IMR-90 (cell line): ENCODE data around the gene RAI1. TPM values are rescaled to one million over a fixed set of nuclear protein-coding genes. Genes with fewer than 3 reads are reported as not detected.
A peak's percentile ranks its signal among the peaks of the same experiment; 100 is the strongest.

Experiments used
- ATAC-seq: fragments of 200-7000 bp; cut with Tn5 transposase; 2 replicates; pipeline ENCODE4 v1.9.1; 2020; ENCODE audit warnings: low read depth, mild to moderate bottlenecking, moderate library complexity
- BruUV-seq: library from RNA; stranded (reverse); fragments of 400-500 nt; replicated peaks from 2 replicates; lab custom pipeline; 2021; lab: Mats Ljungman, UMichigan
- CTCF ChIA-PET: fragments of 300-600 bp; formaldehyde crosslinking; extraction: SDS; loops from one replicate; lab custom pipeline; 2021; ENCODE audit warnings: antibody characterized with exemption; lab: Yijun Ruan, JAX
- POLR2A ChIA-PET: fragments of 300-600 bp; sonication (Branson Sonifier 250); formaldehyde crosslinking; loops from one replicate; lab custom pipeline; 2022; ENCODE audit warnings: antibody characterized with exemption; ENCODE audit not compliant: unreplicated experiment; lab: Charles Lee
- DNase-seq: peaks from one replicate; pipeline ENCODE4 v3.0.0; 2013
- H2AFZ ChIP-seq: replicated peaks from 2 replicates; pipeline ENCODE3; 2013; ENCODE audit warnings: low read length, mild to moderate bottlenecking; ENCODE audit not compliant: poor library complexity
- H2AK5ac ChIP-seq: 2 replicates; pipeline ENCODE4 v1.6.1; 2013; ENCODE audit warnings: low read depth, low read length, inconsistent platforms
- H2AK9ac ChIP-seq: replicated peaks from 2 replicates; pipeline ENCODE3; 2013; ENCODE audit warnings: mild to moderate bottlenecking, low read depth, low read length, moderate library complexity; ENCODE audit not compliant: poor library complexity
- H2BK120ac ChIP-seq: 2 replicates; pipeline ENCODE4 v1.6.1; 2013; ENCODE audit warnings: low read depth, low read length, inconsistent platforms
- H2BK15ac ChIP-seq: 3 replicates; pipeline ENCODE4 v1.6.1; 2013; ENCODE audit warnings: low read depth, low read length, inconsistent platforms
- H2BK20ac ChIP-seq: 2 replicates; pipeline ENCODE4 v1.6.1; 2013; ENCODE audit warnings: low read depth, mild to moderate bottlenecking, inconsistent platforms, low read length, moderate library complexity
- H2BK5ac ChIP-seq: 2 replicates; pipeline ENCODE4 v1.6.1; 2013; ENCODE audit warnings: mild to moderate bottlenecking, low read depth, low read length, inconsistent platforms; ENCODE audit not compliant: poor library complexity, severe bottlenecking
- H3K14ac ChIP-seq: replicated peaks from 2 replicates; pipeline ENCODE4 v1.6.1; 2013; ENCODE audit warnings: low read depth, low read length, inconsistent platforms
- H3K18ac ChIP-seq: 2 replicates; pipeline ENCODE4 v1.6.1; 2013; ENCODE audit warnings: low read depth, low read length, control low read depth
- H3K23ac ChIP-seq: 2 replicates; pipeline ENCODE4 v1.6.1; 2013; ENCODE audit warnings: low read depth, low read length, inconsistent platforms
- H3K27ac ChIP-seq: 2 replicates; pipeline ENCODE4 v1.5.1; 2013; ENCODE audit warnings: mild to moderate bottlenecking, control low read depth, low read length; ENCODE audit not compliant: insufficient read depth
- H3K27me3 ChIP-seq: 2 replicates; pipeline ENCODE4 v1.6.1; 2013; ENCODE audit warnings: low read length; ENCODE audit not compliant: control insufficient read depth, insufficient read depth
- H3K36me3 ChIP-seq: 2 replicates; pipeline ENCODE4 v1.6.1; 2013; ENCODE audit warnings: low read length, mixed read lengths; ENCODE audit not compliant: control insufficient read depth, insufficient read depth
- H3K4ac ChIP-seq: 2 replicates; pipeline ENCODE4 v1.6.1; 2013; ENCODE audit warnings: low read depth, low read length, inconsistent platforms
- H3K4me1 ChIP-seq: 2 replicates; pipeline ENCODE4 v1.6.1; 2013; ENCODE audit warnings: low read length, mixed read lengths; ENCODE audit not compliant: control insufficient read depth, insufficient read depth
- H3K4me2 ChIP-seq: 2 replicates; pipeline ENCODE4 v1.6.1; 2013; ENCODE audit warnings: low read depth, mild to moderate bottlenecking, control low read depth, low read length, moderate library complexity
- H3K4me3 ChIP-seq: 2 replicates; pipeline ENCODE4 v1.5.1; 2013; ENCODE audit warnings: low read depth, mild to moderate bottlenecking, control low read depth, low read length, moderate library complexity; ENCODE audit not compliant: insufficient read depth
- H3K56ac ChIP-seq: 2 replicates; pipeline ENCODE4 v1.6.1; 2013; ENCODE audit warnings: low read length, inconsistent platforms; ENCODE audit not compliant: insufficient read depth; ENCODE audit errors: extremely low read depth
- H3K79me1 ChIP-seq, 2 experiments: 2 replicates each; pipeline ENCODE4 v1.6.1; 2013; ENCODE audit warnings: low read length in 2 of 2, inconsistent platforms in 1 of 2, low read depth in 1 of 2
- H3K9ac ChIP-seq: 2 replicates; pipeline ENCODE4 v1.6.1; 2013; ENCODE audit warnings: low read depth, low read length, control low read depth
- H3K9me1 ChIP-seq: 2 replicates; pipeline ENCODE4 v1.6.1; 2013; ENCODE audit warnings: low read length, inconsistent platforms; ENCODE audit not compliant: insufficient read depth
- H3K9me3 ChIP-seq: 2 replicates; pipeline ENCODE4 v1.6.1; 2013; ENCODE audit warnings: low read length; ENCODE audit not compliant: control insufficient read depth, insufficient read depth
- H4K20me1 ChIP-seq: 2 replicates; pipeline ENCODE4 v1.6.1; 2013; ENCODE audit warnings: low read length, inconsistent platforms; ENCODE audit not compliant: insufficient read depth
- H4K5ac ChIP-seq: 2 replicates; pipeline ENCODE4 v1.6.1; 2013; ENCODE audit warnings: mild to moderate bottlenecking, low read depth, low read length, control low read depth
- H4K8ac ChIP-seq, 2 experiments: 2 replicates each; pipeline ENCODE4 v1.6.1; 2013; ENCODE audit warnings: low read depth in 2 of 2, low read length in 2 of 2, control low read depth in 1 of 2, inconsistent platforms in 1 of 2
- H4K91ac ChIP-seq: 2 replicates; pipeline ENCODE4 v1.6.1; 2013; ENCODE audit warnings: low read depth, low read length, inconsistent platforms; ENCODE audit not compliant: insufficient read depth
- BHLHE40 ChIP-seq: fragments of 150-350 bp; IDR thresholded peaks from 2 replicates; pipeline ENCODE4 v1.6.1; 2016; ENCODE audit warnings: mild to moderate bottlenecking, low read depth, low read length
- CEBPB ChIP-seq: IDR thresholded peaks from 2 replicates; pipeline ENCODE4 v1.6.1; 2012; ENCODE audit warnings: low read depth, low read length, improper control_type of control experiment
- CHD1 ChIP-seq: IDR thresholded peaks from 2 replicates; pipeline ENCODE4 v1.6.1; 2012; ENCODE audit warnings: low read depth, low read length, improper control_type of control experiment
- CTCF ChIP-seq: conservative IDR thresholded peaks from 2 replicates; pipeline ENCODE4 v1.5.1; 2012; ENCODE audit warnings: mild to moderate bottlenecking, low read depth, low read length, improper control_type of control experiment
- ELK1 ChIP-seq: fragments of 150-350 bp; IDR thresholded peaks from 2 replicates; pipeline ENCODE4 v1.6.1; 2016; ENCODE audit warnings: low read depth, mild to moderate bottlenecking, low read length, moderate library complexity, borderline replicate concordance
- FOS ChIP-seq: fragments of 150-350 bp; IDR thresholded peaks from 2 replicates; pipeline ENCODE4 v1.6.1; 2016; ENCODE audit warnings: low read depth, low read length
- MAFK ChIP-seq: IDR thresholded peaks from 2 replicates; pipeline ENCODE4 v1.6.1; 2012; ENCODE audit warnings: low read depth, low read length, improper control_type of control experiment
- MAZ ChIP-seq: IDR thresholded peaks from 2 replicates; pipeline ENCODE4 v1.6.1; 2012; ENCODE audit warnings: low read depth, mild to moderate bottlenecking, low read length, improper control_type of control experiment, moderate library complexity, borderline replicate concordance
- MXI1 ChIP-seq: IDR thresholded peaks from 2 replicates; pipeline ENCODE4 v1.6.1; 2012; ENCODE audit warnings: low read depth, mild to moderate bottlenecking, low read length, moderate library complexity, borderline replicate concordance
- NFE2L2 ChIP-seq: fragments of 150-350 bp; IDR thresholded peaks from 2 replicates; pipeline ENCODE4 v1.6.1; 2016; ENCODE audit warnings: low read depth, mild to moderate bottlenecking, low read length
- POLR2A ChIP-seq: IDR thresholded peaks from 2 replicates; pipeline ENCODE4 v1.6.1; 2012; ENCODE audit warnings: mild to moderate bottlenecking, low read depth, low read length
- RAD21 ChIP-seq: IDR thresholded peaks from 2 replicates; pipeline ENCODE4 v1.6.1; 2012; ENCODE audit warnings: low read length, improper control_type of control experiment
- RCOR1 ChIP-seq: IDR thresholded peaks from 2 replicates; pipeline ENCODE4 v1.6.1; 2012; ENCODE audit warnings: mild to moderate bottlenecking, low read length, improper control_type of control experiment; ENCODE audit not compliant: insufficient replicate concordance
- SMC3 ChIP-seq: fragments of 150-350 bp; IDR thresholded peaks from 2 replicates; pipeline ENCODE4 v1.6.1; 2016; ENCODE audit warnings: low read depth, mild to moderate bottlenecking, antibody characterized with exemption, low read length, moderate library complexity
- USF2 ChIP-seq: fragments of 150-350 bp; IDR thresholded peaks from 2 replicates; pipeline ENCODE4 v1.6.1; 2017; ENCODE audit warnings: mild to moderate bottlenecking, antibody characterized with exemption, low read length, low read depth
- WGBS, 2 experiments: methylation state at CpG; one replicate each; pipeline versions ENCODE4 v1.1.5 to v1.1.7; 2013; ENCODE audit warnings: missing lambda C conversion rate in 2 of 2; ENCODE audit not compliant: insufficient read length in 1 of 2; ENCODE audit errors: extremely low coverage in 2 of 2; 5-methylcytosine and 5-hydroxymethylcytosine counted together
- dilution Hi-C: fragments of 300-500 bp; cut with HindIII; formaldehyde crosslinking; loops from one replicate; pipeline ENCODE4 v1.14.3; 2018; ENCODE audit warnings: low sequenced_read_pairs; ENCODE audit not compliant: unreplicated experiment
- in situ Hi-C: fragments of 300-500 bp; cut with MboI; formaldehyde crosslinking; loops from 3 replicates; pipeline ENCODE4 v1.14.3; 2019; ENCODE audit warnings: low sequenced_read_pairs, inconsistent platforms, mixed read lengths
- intact Hi-C: fragments of 100-400 bp; cut with micrococcal nuclease; formaldehyde crosslinking; loops from 2 replicates; pipeline ENCODE4 v1.10.0; 2022
- polyA plus RNA-seq, 3 experiments: library from polyadenylated mRNA; depleted of rRNA; stranded (reverse); fragments of >200 nt; gene quantifications; 2 replicates each; pipeline ENCODE4 v1.2.3, GENCODE V29; 2012; ENCODE audit warnings: low replicate concordance in 1 of 3
- total RNA-seq: library from RNA; depleted of rRNA; stranded (reverse); fragments of >200 nt; gene quantifications from 2 replicates; pipeline ENCODE4 v1.2.3, GENCODE V29; 2012

RAI1 gene
- total and polyA plus RNA-seq, 2 of the 4 experiments (the other 2 are of a cell fraction): 1.8 to 10.5 TPM

GRCh38 chr17:17685775-17686291, 4.6 kb downstream of the RAI1 start:
- H2BK20ac ChIP-seq: peak overlapping the region; percentile 67; the same call in 1 of the 2 replicates
- H2AFZ ChIP-seq: peak overlapping the region; percentile 84
- H3K9me3 ChIP-seq: no peaks in the 10 kb centered on the region
- peak overlapping the region; percentile 89 for H3K27ac ChIP-seq
- H2AK5ac ChIP-seq: peak overlapping the region; percentile 100
- 7% methylated on average over 3 of the region's 14 CpGs; no CpG with 5 or more reads in 1 of the 2 experiments for WGBS, 2 experiments
- ChIA-PET POLR2A (no interaction called here), CTCF (no interaction called here)
- in situ Hi-C loops (loop anchor here (10.0 kb wide), 1 partner anchor 349 kb away; the partner anchor contains the start of genes ATPAF2 and GID4), intact Hi-C loops (loop anchor here (10.0 kb wide), 1 partner anchor 99 kb away; no protein-coding TSS in a partner anchor), dilution Hi-C loops (no loop called here)
- H2BK15ac ChIP-seq: peak overlapping the region; percentile 52; the same call in 2 of the 3 replicates
- peak overlapping the region; percentile 94 for H2BK120ac ChIP-seq
- H3K36me3 ChIP-seq: no peaks in the 10 kb centered on the region
- peak overlapping the region; percentile 89 for H3K4me2 ChIP-seq
- DNase-seq (peak; percentile 91), ATAC-seq (peak; percentile 7)
- peak overlapping the region; percentile 99 for H3K4ac ChIP-seq
- H3K9me1 ChIP-seq: peaks cover 28% of the 10 kb centered on the region
- no peaks in the 10 kb centered on the region for H3K27me3 ChIP-seq
- H2AK9ac ChIP-seq: peak overlapping the region; percentile 100
- H3K9ac ChIP-seq: peak overlapping the region; percentile 70
- peak overlapping the region; percentile 90 for H3K23ac ChIP-seq
- peak overlapping the region; percentile 89 for H4K5ac ChIP-seq
- peak overlapping the region; percentile 84 for H3K18ac ChIP-seq
- H3K79me1 ChIP-seq: peaks cover 5 to 66% of the 10 kb centered on the region in 2 experiments; a peak in 2 of 4 replicates
- H4K8ac ChIP-seq: peak overlapping the region; percentile 35 to 82; a peak in 3 of 4 replicates
- H3K4me1 ChIP-seq: peaks cover 30% of the 10 kb centered on the region
- peaks cover 74% of the 10 kb centered on the region for H4K20me1 ChIP-seq
- no TSS peak for BruUV-seq
- H2BK5ac ChIP-seq: peak overlapping the region; percentile 98
- peak overlapping the region; percentile 85 for H3K56ac ChIP-seq
- H3K14ac ChIP-seq: peak overlapping the region; percentile 98
- peak overlapping the region; percentile 47 for H3K4me3 ChIP-seq
- peak overlapping the region; percentile 99 for H4K91ac ChIP-seq
- TF ChIP-seq CHD1 (0 out of 2 replicates have a peak, but pooled peaks have one; percentile 54), USF2 (no peak), ELK1 (no peak), NFE2L2 (no peak), FOS (peak; percentile 89), MAFK (no peak), BHLHE40 (no peak; the same call in 1 of the 2 replicates), CEBPB (no peak), SMC3 (no peak; the same call in 1 of the 2 replicates), MAZ (0 out of 2 replicates have a peak, but pooled peaks have one; percentile 26), CTCF (no peak), RCOR1 (no peak), RAD21 (no peak), MXI1 (peak; percentile 63; the same call in 1 of the 2 replicates), POLR2A (peak; percentile 95)
